HFF-Myc (cell line): ENCODE data around the gene NOD1.
"Not testable (repeated sequence)": the region's sequence is repeated elsewhere in the genome, so short reads cannot be mapped to it uniquely, and the experiment has no call there.

ENCODE experiments used
- DNase-seq: peaks from one replicate; pipeline ENCODE4 v3.0.0-alpha.2; 2011; ENCODE audit warnings: low read depth; ENCODE audit errors: extremely low read depth
- H3K4me3 ChIP-seq: replicated peaks from 2 replicates; pipeline ENCODE4 v1.5.1; 2011; ENCODE audit warnings: low read depth, mild to moderate bottlenecking, control low read depth, low read length
- CTCF ChIP-seq: IDR thresholded peaks from 2 replicates; pipeline ENCODE4 v1.5.1; 2012; ENCODE audit warnings: mild to moderate bottlenecking, low read depth, low read length, control low read depth; ENCODE audit errors: missing control alignments

NOD1 gene

GRCh38 chr7:30420662-30421061 is 57.9 kb downstream of the NOD1 start:
- DNase-seq = no peak
- no peak for TF ChIP-seq CTCF
- H3K4me3 ChIP-seq = no peak overlapping the region

- not testable (repeated sequence) for H3K4me3 ChIP-seq, DNase-seq
Observed at GRCh38 chr7:30420080-30420479, 58.5 kb downstream of the NOD1 start.

GRCh38 chr7:30413864-30414263 is 64.7 kb downstream of the NOD1 start:
- no peak overlapping the region for H3K4me3 ChIP-seq
- no peak for DNase-seq
- TF ChIP-seq CTCF = no peak

GRCh38 chr7:30412782-30413504 is 65.6 kb downstream of the NOD1 start:
- H3K4me3 ChIP-seq = no peak overlapping the region
- DNase-seq = peak; percentile 81
- TF ChIP-seq CTCF = peak; percentile 47

GRCh38 chr7:30411897-30412296 is 66.7 kb downstream of the NOD1 start:
- H3K4me3 ChIP-seq = no peak overlapping the region
- no peak for TF ChIP-seq CTCF
- no peak for DNase-seq

- DNase-seq = no peak
- no peak overlapping the region for H3K4me3 ChIP-seq
- TF ChIP-seq CTCF = no peak
Observed at GRCh38 chr7:30411173-30411572, 67.4 kb downstream of the NOD1 start.

GRCh38 chr7:30406664-30407425 is 71.7 kb downstream of the NOD1 start:
- DNase-seq = no peak
- no peak overlapping the region for H3K4me3 ChIP-seq
- no peak for TF ChIP-seq CTCF
